MCF 10A (cell line): ENCODE data around the gene MAP3K19. TPM values are rescaled to one million over a fixed set of nuclear protein-coding genes. Genes with fewer than 3 reads are reported as not detected.

Experiments used
- Bru-seq: library from RNA; stranded (reverse); fragments of 400-500 nt; gene quantifications from one replicate; lab custom pipeline; 2021; lab: Mats Ljungman, UMichigan
- BruChase-seq, 2 experiments: library from RNA; stranded (reverse); fragments of 400-500 nt; gene quantifications; one replicate each; lab custom pipeline; 2021; lab: Mats Ljungman, UMichigan
- BruUV-seq: library from RNA; stranded (reverse); fragments of 400-500 nt; replicated peaks from 2 replicates; lab custom pipeline; 2021; lab: Mats Ljungman, UMichigan
- CTCF ChIA-PET: fragments of 300-600 bp; sonication (Branson Sonifier 250); formaldehyde crosslinking; extraction: SDS; loops from one replicate; lab custom pipeline; 2021; ENCODE audit warnings: antibody characterized with exemption, inconsistent platforms; lab: Yijun Ruan, JAX
- POLR2A ChIA-PET: fragments of 300-600, 350-650 bp; sonication (Branson Sonifier 250); formaldehyde crosslinking; extraction: SDS; loops from one replicate; lab custom pipeline; 2020; ENCODE audit warnings: antibody characterized with exemption, inconsistent platforms; lab: Yijun Ruan, JAX
- DNase-seq: peaks from one replicate; pipeline ENCODE4 v3.0.0-alpha.2; 2018; ENCODE audit not compliant: unreplicated experiment
- H3K27ac Mint-ChIP-seq: one replicate; pipeline ENCODE4 v1.8.0; 2022; ENCODE audit warnings: mild to moderate bottlenecking, low read depth, mixed read lengths; ENCODE audit not compliant: unreplicated experiment
- H3K27me3 Mint-ChIP-seq: one replicate; pipeline ENCODE4 v1.8.0; 2022; ENCODE audit warnings: mixed read lengths; ENCODE audit not compliant: insufficient read depth, unreplicated experiment
- H3K36me3 Mint-ChIP-seq: one replicate; pipeline ENCODE4 v1.8.0; 2022; ENCODE audit warnings: mild to moderate bottlenecking, moderate library complexity, mixed read lengths; ENCODE audit not compliant: insufficient read depth, unreplicated experiment
- H3K4me1 Mint-ChIP-seq: one replicate; pipeline ENCODE4 v1.8.0; 2022; ENCODE audit warnings: mixed read lengths; ENCODE audit not compliant: insufficient read depth, unreplicated experiment
- H3K4me3 Mint-ChIP-seq: one replicate; pipeline ENCODE4 v1.8.0; 2022; ENCODE audit warnings: mild to moderate bottlenecking, moderate library complexity, mixed read lengths; ENCODE audit not compliant: unreplicated experiment
- H3K9me3 Mint-ChIP-seq: one replicate; pipeline ENCODE4 v1.8.0; 2022; ENCODE audit warnings: mixed read lengths; ENCODE audit not compliant: unreplicated experiment
- intact Hi-C: fragments of 100-400 bp; cut with micrococcal nuclease; formaldehyde crosslinking; loops from 2 replicates; pipeline ENCODE4 v1.14.1; 2022
- long read RNA-seq: library from polyadenylated mRNA; stranded (forward); transcript quantifications from one replicate; pipeline ENCODE4 v2.0.0, GENCODE V29; 2022
- total RNA-seq: library from RNA; stranded (reverse); gene quantifications from 2 replicates; pipeline ENCODE4 v1.2.3, GENCODE V29; 2022
- TF ChIP-seq, protein P1 (sequence below): fragments of 200-600 bp; IDR thresholded peaks from one replicate; pipeline ENCODE4 v1.8.0; 2022; ENCODE audit warnings: antibody characterized with exemption, mild to moderate bottlenecking; ENCODE audit not compliant: unreplicated experiment

The MAP3K19 gene, protein sequence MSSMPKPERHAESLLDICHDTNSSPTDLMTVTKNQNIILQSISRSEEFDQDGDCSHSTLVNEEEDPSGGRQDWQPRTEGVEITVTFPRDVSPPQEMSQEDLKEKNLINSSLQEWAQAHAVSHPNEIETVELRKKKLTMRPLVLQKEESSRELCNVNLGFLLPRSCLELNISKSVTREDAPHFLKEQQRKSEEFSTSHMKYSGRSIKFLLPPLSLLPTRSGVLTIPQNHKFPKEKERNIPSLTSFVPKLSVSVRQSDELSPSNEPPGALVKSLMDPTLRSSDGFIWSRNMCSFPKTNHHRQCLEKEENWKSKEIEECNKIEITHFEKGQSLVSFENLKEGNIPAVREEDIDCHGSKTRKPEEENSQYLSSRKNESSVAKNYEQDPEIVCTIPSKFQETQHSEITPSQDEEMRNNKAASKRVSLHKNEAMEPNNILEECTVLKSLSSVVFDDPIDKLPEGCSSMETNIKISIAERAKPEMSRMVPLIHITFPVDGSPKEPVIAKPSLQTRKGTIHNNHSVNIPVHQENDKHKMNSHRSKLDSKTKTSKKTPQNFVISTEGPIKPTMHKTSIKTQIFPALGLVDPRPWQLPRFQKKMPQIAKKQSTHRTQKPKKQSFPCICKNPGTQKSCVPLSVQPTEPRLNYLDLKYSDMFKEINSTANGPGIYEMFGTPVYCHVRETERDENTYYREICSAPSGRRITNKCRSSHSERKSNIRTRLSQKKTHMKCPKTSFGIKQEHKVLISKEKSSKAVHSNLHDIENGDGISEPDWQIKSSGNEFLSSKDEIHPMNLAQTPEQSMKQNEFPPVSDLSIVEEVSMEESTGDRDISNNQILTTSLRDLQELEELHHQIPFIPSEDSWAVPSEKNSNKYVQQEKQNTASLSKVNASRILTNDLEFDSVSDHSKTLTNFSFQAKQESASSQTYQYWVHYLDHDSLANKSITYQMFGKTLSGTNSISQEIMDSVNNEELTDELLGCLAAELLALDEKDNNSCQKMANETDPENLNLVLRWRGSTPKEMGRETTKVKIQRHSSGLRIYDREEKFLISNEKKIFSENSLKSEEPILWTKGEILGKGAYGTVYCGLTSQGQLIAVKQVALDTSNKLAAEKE (N-terminal part only)
- total RNA-seq (not detected in 2 replicates), Bru-seq, nascent RNA (percentile 1 among the genes with signal in this experiment), BruChase-seq, experiment 1, labeled RNA remaining after a 6-hour chase (percentile 8 among the genes with signal in this experiment), BruChase-seq, experiment 2, labeled RNA remaining after a 2-hour chase (percentile 3 among the genes with signal in this experiment)
- long read RNA-seq: 0 reads

DNA sequence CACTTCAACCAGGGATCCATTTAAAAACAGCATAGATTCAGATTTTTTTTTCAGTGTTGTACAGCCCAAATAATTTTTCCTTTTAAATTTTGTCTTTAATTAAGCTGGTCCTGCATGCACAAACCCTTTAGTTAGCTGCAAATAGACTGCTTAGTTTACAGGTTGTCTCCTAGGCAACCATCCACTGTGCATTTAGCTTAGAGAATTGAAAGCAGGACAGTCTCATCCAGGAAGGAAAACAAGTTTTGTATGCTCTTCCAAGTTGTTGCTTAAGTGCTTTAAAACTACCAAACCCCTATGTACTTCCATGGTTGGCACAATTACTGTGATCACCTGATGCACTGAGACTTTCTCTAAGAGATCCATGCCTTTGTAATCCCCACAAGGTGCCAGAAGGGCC is at the start of gene MAP3K19:
Gene MAP3K19 (minus strand): TSS at position 148 of the 400 bp plus-strand sequence. CDS start 22,800 bp downstream, outside the sequence.
- Mint-ChIP-seq H3K27me3 (peaks cover 9% of the 10 kb centered on the region), H3K36me3 (no peaks in the 10 kb centered on the region), H3K4me1 (no peaks in the 10 kb centered on the region), H3K27ac (no peak within 1 kb of the TSS), H3K4me3 (no peak within 1 kb of the TSS), H3K9me3 (no peaks in the 10 kb centered on the region)
- ChIA-PET POLR2A (no interaction called here), CTCF (interaction anchor here (1.6 kb wide), 1 partner anchor 43 kb away, joined by 9 read pairs; no protein-coding TSS in a partner anchor)
- intact Hi-C loops: no loop called here
- BruUV-seq: no TSS peak
- DNase-seq: no peak
- TF ChIP-seq, protein P1, sequence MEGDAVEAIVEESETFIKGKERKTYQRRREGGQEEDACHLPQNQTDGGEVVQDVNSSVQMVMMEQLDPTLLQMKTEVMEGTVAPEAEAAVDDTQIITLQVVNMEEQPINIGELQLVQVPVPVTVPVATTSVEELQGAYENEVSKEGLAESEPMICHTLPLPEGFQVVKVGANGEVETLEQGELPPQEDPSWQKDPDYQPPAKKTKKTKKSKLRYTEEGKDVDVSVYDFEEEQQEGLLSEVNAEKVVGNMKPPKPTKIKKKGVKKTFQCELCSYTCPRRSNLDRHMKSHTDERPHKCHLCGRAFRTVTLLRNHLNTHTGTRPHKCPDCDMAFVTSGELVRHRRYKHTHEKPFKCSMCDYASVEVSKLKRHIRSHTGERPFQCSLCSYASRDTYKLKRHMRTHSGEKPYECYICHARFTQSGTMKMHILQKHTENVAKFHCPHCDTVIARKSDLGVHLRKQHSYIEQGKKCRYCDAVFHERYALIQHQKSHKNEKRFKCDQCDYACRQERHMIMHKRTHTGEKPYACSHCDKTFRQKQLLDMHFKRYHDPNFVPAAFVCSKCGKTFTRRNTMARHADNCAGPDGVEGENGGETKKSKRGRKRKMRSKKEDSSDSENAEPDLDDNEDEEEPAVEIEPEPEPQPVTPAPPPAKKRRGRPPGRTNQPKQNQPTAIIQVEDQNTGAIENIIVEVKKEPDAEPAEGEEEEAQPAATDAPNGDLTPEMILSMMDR: no peak

DNA sequence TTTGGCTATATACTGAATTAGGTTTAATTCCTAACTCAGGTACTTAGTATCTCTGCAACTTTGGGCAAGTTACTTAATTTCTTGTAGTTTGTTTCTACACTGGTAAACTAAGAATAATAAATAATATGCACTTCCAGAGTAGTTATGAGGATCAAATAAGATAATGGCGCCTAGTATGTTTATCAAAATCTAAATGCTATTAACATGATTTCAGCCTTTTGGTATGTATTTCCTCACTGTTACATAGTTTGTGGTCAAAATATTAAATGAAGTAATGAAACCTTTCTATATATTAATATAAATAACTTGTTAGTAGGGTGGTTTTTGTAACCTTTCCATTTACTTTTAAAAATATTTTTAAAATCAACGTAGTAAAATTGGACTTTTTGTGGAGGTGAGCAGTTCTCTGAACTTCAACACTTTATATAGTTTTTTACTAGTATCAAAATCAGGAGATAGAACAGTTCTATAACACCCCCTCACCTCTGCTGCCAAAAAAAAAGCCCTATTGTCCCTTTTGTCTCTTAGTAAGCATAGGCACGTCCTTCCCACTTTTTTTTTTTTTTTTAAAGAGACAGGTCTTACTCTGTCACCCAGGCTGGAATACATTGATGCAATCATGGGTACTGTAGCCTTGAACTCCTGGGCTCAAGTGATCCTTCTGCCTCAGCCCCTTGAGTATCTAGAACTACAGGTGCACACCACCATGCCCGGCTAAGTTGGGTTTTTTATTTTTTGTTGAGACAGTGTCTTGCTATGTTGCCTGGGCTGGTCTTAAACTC is 49.6 kb upstream of the MAP3K19 start:
- Mint-ChIP-seq H3K27ac (no peak overlapping the region), H3K9me3 (no peaks in the 10 kb centered on the region), H3K36me3 (peaks cover 32% of the 10 kb centered on the region), H3K4me3 (no peak overlapping the region), H3K4me1 (peaks cover 13% of the 10 kb centered on the region), H3K27me3 (no peaks in the 10 kb centered on the region)
- ChIA-PET CTCF (no interaction called here), POLR2A (no interaction called here)
- no peak for DNase-seq
- intact Hi-C loops: no loop called here
- TF ChIP-seq, protein P1: no peak
- BruUV-seq: no TSS peak

DNA sequence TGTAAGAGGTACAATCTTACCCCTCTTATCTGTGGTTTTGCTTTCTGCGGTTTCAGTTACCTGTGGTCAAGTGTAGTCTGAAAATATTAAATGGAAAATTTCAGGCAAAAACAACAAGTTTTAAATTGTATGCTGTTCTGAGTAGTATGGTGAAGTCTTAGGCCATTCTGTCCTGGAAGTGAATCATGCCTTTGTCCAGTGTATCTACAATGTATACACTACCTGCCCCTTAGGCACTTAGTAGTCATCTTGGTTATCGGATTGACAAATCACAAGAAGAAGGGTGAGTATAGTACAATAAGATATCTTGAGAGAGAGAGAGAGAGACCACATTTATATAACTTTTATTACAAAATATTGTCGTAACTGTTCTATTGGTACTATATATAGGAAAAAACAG is 48.3 kb upstream of the MAP3K19 start:
- POLR2A ChIA-PET: no interaction called here
- DNase-seq: peak; percentile 45
- peaks cover 13% of the 10 kb centered on the region for H3K4me1 Mint-ChIP-seq
- intact Hi-C loops: no loop called here
- no TSS peak for BruUV-seq
- TF ChIP-seq, protein P1: no peak
- no peaks in the 10 kb centered on the region for H3K9me3 Mint-ChIP-seq
- no peak overlapping the region for H3K4me3 Mint-ChIP-seq
- CTCF ChIA-PET: no interaction called here
- peaks cover 39% of the 10 kb centered on the region for H3K36me3 Mint-ChIP-seq
- no peak overlapping the region for H3K27ac Mint-ChIP-seq
- H3K27me3 Mint-ChIP-seq: no peaks in the 10 kb centered on the region
